B cell (primary cell): ENCODE results near the gene CDKN3. TPM values are rescaled to one million over a fixed set of nuclear protein-coding genes. Genes with fewer than 3 reads are reported as not detected.
A peak's percentile ranks its signal among the peaks of the same experiment; 100 is the strongest.

Experiments used
- ATAC-seq: fragments of 200-7000 bp; cut with Tn5 transposase; one replicate; pipeline ENCODE4 v1.10.0; 2021; ENCODE audit warnings: low read depth, mild to moderate bottlenecking, moderate number of reproducible peaks, moderate library complexity
- CTCF ChIA-PET: fragments of 350-600 bp; sonication (Branson Sonifier 250); formaldehyde crosslinking; loops from one replicate; lab custom pipeline; 2021; ENCODE audit warnings: antibody characterized with exemption, inconsistent platforms; lab: Charles Lee
- POLR2A ChIA-PET: fragments of 350-600 bp; sonication (Branson Sonifier 250); formaldehyde crosslinking; loops from one replicate; lab custom pipeline; 2021; ENCODE audit warnings: antibody characterized with exemption; lab: Charles Lee
- DNase-seq: peaks from one replicate; pipeline ENCODE4 v3.0.0; 2013
- H2AFZ ChIP-seq: 2 replicates; pipeline ENCODE4 v1.6.1; 2012; ENCODE audit warnings: mild to moderate bottlenecking, low read depth, low read length; ENCODE audit not compliant: insufficient read depth, poor library complexity, severe bottlenecking
- H3K27ac ChIP-seq, 2 donors: 1 replicate in 1 of 2; 2 replicates in 1 of 2; pipeline ENCODE4 v1.5.1; 2012 to 2013; ENCODE audit warnings: low read length in 2 of 2, mild to moderate bottlenecking in 2 of 2, moderate library complexity in 1 of 2
- H3K27me3 ChIP-seq, 4 experiments: fragments of 200-600 bp in 1 of 4; sonication (generic) in 1 of 4; replicated peaks in 1 of 4; 1 replicate in 2 of 4; 2 replicates in 2 of 4; pipeline versions ENCODE4 v1.6.1 to v1.7.0; 2013 to 2016; ENCODE audit warnings: low read length in 3 of 4, mild to moderate bottlenecking in 2 of 4, mixed read lengths in 1 of 4, moderate library complexity in 1 of 4; ENCODE audit not compliant: insufficient read depth in 4 of 4, control insufficient read depth in 3 of 4; ENCODE audit errors: control extremely low read depth in 1 of 4
- H3K36me3 ChIP-seq, 2 experiments: replicated peaks in 1 of 2; 1 replicate in 1 of 2; 2 replicates in 1 of 2; pipeline versions ENCODE4 v1.6.1 to v1.7.1; 2013; ENCODE audit warnings: low read length in 1 of 2; ENCODE audit not compliant: insufficient read depth in 2 of 2, control insufficient read depth in 1 of 2; ENCODE audit errors: control extremely low read depth in 1 of 2, extremely low read depth in 1 of 2
- H3K4me1 ChIP-seq, 2 donors: fragments of 200-600 bp in 1 of 2; sonication (generic) in 1 of 2; 1 replicate in 1 of 2; 2 replicates in 1 of 2; pipeline versions ENCODE4 v1.5.1 to v1.6.1; 2013 to 2017; ENCODE audit warnings: low read length in 2 of 2; ENCODE audit not compliant: control insufficient read depth in 2 of 2, insufficient read depth in 2 of 2
- H3K4me2 ChIP-seq: replicated peaks from 2 replicates; pipeline ENCODE3; 2012; ENCODE audit warnings: mild to moderate bottlenecking, low read depth, low read length; ENCODE audit not compliant: poor library complexity, severe bottlenecking
- H3K4me3 ChIP-seq, 5 experiments: fragments of 200-600 bp in 1 of 5; sonication (generic) in 1 of 5; 1 replicate in 3 of 5; 2 replicates in 2 of 5; pipeline versions ENCODE4 v1.5.1 to v1.7.0; 2011 to 2016; ENCODE audit warnings: low read length in 4 of 5, mild to moderate bottlenecking in 4 of 5, low read depth in 2 of 5, control low read depth in 1 of 5, moderate library complexity in 1 of 5; ENCODE audit not compliant: insufficient read depth in 1 of 5; ENCODE audit errors: control extremely low read depth in 1 of 5, extremely low read depth in 1 of 5
- H3K79me2 ChIP-seq: fragments of 200-600 bp; sonication (generic); one replicate; pipeline ENCODE4 v1.6.0; 2016; ENCODE audit warnings: low read length; ENCODE audit not compliant: control insufficient read depth, insufficient read depth
- H3K9ac ChIP-seq: fragments of 200-600 bp; sonication (generic); 2 replicates; pipeline ENCODE4 v1.6.1; 2017; ENCODE audit warnings: mild to moderate bottlenecking, low read length, moderate library complexity
- H3K9me3 ChIP-seq, 3 donors: one replicate each; pipeline versions ENCODE4 v1.6.1 to v1.7.1; 2013; ENCODE audit warnings: low read length in 2 of 3; ENCODE audit not compliant: control insufficient read depth in 2 of 3, insufficient read depth in 1 of 3; ENCODE audit errors: control extremely low read depth in 1 of 3
- H4K20me1 ChIP-seq: 2 replicates; pipeline ENCODE4 v1.6.0; 2012; ENCODE audit warnings: mild to moderate bottlenecking, low read length; ENCODE audit not compliant: insufficient read depth, control insufficient read depth, poor library complexity, severe bottlenecking
- H3K27ac Mint-ChIP-seq: one replicate; pipeline ENCODE4 v1.8.0; 2021; ENCODE audit warnings: mixed read lengths
- H3K27me3 Mint-ChIP-seq: one replicate; pipeline ENCODE4 v1.8.0; 2021; ENCODE audit warnings: mixed read lengths
- H3K4me1 Mint-ChIP-seq: one replicate; pipeline ENCODE4 v1.8.0; 2021; ENCODE audit warnings: mixed read lengths
- H3K4me3 Mint-ChIP-seq: one replicate; pipeline ENCODE4 v1.8.0; 2021; ENCODE audit warnings: mixed read lengths
- H3K9me3 Mint-ChIP-seq: one replicate; pipeline ENCODE4 v1.8.0; 2022; ENCODE audit warnings: mixed read lengths; ENCODE audit not compliant: insufficient read depth
- EZH2 ChIP-seq: IDR thresholded peaks from 2 replicates; pipeline ENCODE4 v1.6.1; 2012; ENCODE audit warnings: borderline replicate concordance, low read depth, mild to moderate bottlenecking, moderate library complexity, low read length; ENCODE audit not compliant: insufficient read depth, poor library complexity, severe bottlenecking
- WGBS: methylation state at CpG from one replicate; pipeline ENCODE4 v1.1.5; 2013; ENCODE audit warnings: missing lambda C conversion rate; ENCODE audit not compliant: insufficient coverage; 5-methylcytosine and 5-hydroxymethylcytosine counted together
- intact Hi-C: fragments of 100-400 bp; cut with micrococcal nuclease; formaldehyde crosslinking; loops from one replicate; pipeline ENCODE4 v1.10.0; 2022
- polyA plus RNA-seq: library from polyadenylated mRNA; depleted of rRNA; stranded (reverse); fragments of >200 nt; gene quantifications from 2 replicates; pipeline ENCODE4 v1.2.3, GENCODE V29; 2012
- total RNA-seq, 2 donors: library from RNA; stranded (reverse); fragments of 120-200 nt in 1 of 2; gene quantifications; 1 replicate in 1 of 2; 2 replicates in 1 of 2; pipeline versions ENCODE4 v1.2.3 to v1.2.4, GENCODE V29; 2013 to 2022
- TF ChIP-seq, protein P1 (sequence below): fragments of 200-600 bp; IDR thresholded peaks from one replicate; pipeline ENCODE4 v1.8.0; 2022; ENCODE audit warnings: antibody characterized with exemption, mild to moderate bottlenecking

Gene CDKN3
- total and polyA plus RNA-seq, 2 donors (not counting 1 experiment from before 2014, with no cell fraction given), result 0.42 to 1.0 TPM

DNA sequence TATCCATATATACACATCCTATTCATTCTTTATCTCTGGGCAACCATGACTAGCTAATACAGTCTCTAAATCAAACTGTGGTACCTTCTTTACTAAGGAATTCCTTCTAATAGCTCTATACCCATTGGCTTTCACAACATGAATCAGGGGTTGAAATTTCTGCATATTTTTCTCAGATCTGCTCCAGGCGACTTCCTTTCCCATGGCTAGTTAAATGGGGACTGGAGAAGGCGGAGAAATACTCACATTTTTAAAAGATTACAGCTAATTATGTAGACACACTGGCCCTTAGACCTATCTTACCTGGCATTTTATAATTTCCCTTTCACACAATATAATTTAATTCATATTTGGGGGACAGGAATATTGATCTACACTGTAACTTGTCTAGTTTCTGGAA is 1.1 kb upstream of the CDKN3 start:
- H3K9me3 Mint-ChIP-seq, result no peaks in the 10 kb centered on the region
- WGBS, result no CpG with 5 or more reads among the region's 2 CpGs
- no peaks in the 10 kb centered on the region for H3K36me3 ChIP-seq
- H2AFZ ChIP-seq, result no peak overlapping the region
- no peaks in the 10 kb centered on the region for H3K9me3 ChIP-seq
- intact Hi-C loops, result loop anchor here (1.0 to 10.0 kb wide), 9 partner anchors 15 to 1691 kb away; partner anchors contain the start of genes CGRRF1, CNIH1, GMFB and MAPK1IP1L
- H3K4me3 ChIP-seq, result no peak overlapping the region
- DNase-seq (no peak), ATAC-seq (no peak)
- TF ChIP-seq, protein P1, sequence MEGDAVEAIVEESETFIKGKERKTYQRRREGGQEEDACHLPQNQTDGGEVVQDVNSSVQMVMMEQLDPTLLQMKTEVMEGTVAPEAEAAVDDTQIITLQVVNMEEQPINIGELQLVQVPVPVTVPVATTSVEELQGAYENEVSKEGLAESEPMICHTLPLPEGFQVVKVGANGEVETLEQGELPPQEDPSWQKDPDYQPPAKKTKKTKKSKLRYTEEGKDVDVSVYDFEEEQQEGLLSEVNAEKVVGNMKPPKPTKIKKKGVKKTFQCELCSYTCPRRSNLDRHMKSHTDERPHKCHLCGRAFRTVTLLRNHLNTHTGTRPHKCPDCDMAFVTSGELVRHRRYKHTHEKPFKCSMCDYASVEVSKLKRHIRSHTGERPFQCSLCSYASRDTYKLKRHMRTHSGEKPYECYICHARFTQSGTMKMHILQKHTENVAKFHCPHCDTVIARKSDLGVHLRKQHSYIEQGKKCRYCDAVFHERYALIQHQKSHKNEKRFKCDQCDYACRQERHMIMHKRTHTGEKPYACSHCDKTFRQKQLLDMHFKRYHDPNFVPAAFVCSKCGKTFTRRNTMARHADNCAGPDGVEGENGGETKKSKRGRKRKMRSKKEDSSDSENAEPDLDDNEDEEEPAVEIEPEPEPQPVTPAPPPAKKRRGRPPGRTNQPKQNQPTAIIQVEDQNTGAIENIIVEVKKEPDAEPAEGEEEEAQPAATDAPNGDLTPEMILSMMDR, result no peak
- no peaks in the 10 kb centered on the region for H3K79me2 ChIP-seq
- no peak overlapping the region for H3K9ac ChIP-seq
- peaks cover 0 to 13% of the 10 kb centered on the region in 2 donors for H3K4me1 ChIP-seq
- no peak overlapping the region for H3K27ac Mint-ChIP-seq
- H3K27ac ChIP-seq, result no peak overlapping the region
- H3K4me3 Mint-ChIP-seq, result peak overlapping the region; percentile 41
- ChIA-PET CTCF (interaction anchor here (0.9 kb wide), 1 partner anchor 48 kb away, joined by 3 read pairs; no protein-coding TSS in a partner anchor), POLR2A (no interaction called here)
- H3K4me2 ChIP-seq, result no peak overlapping the region
- H3K27me3 Mint-ChIP-seq, result no peaks in the 10 kb centered on the region
- peaks cover 18% of the 10 kb centered on the region for H3K4me1 Mint-ChIP-seq
- no peaks in the 10 kb centered on the region for H3K27me3 ChIP-seq
- H4K20me1 ChIP-seq, result no peaks in the 10 kb centered on the region

DNA sequence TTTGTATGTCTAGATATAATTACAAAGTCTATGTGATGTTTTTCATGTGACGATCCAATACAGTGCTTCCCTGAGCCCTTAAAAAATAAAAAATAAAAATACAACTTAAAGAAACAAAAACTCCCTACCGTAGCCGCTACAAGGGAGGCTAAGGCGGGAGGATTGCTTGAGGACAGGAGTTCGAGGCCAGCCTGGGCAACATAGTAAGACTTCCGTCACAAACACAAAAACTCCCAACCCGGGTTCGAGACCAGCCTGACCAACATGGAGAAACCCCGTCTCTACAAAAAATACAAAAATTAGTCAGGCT is 669 bp upstream of the CDKN3 start:
- POLR2A ChIA-PET, result no interaction called here
- intact Hi-C loops, result loop anchor here (1.0 to 10.0 kb wide), 9 partner anchors 16 to 1691 kb away; partner anchors contain the start of genes CGRRF1, CNIH1, GMFB and MAPK1IP1L
- Histone ChIP-seq H3K36me3 (no peaks in the 10 kb centered on the region), H3K4me3 (peak overlapping the region; percentile 0 to 92 (median 63)), H3K27me3 (no peaks in the 10 kb centered on the region), H3K27ac (no peak overlapping the region), H3K79me2 (no peaks in the 10 kb centered on the region), H3K4me2 (peak overlapping the region; percentile 92), H3K9me3 (no peaks in the 10 kb centered on the region), H2AFZ (peak overlapping the region; percentile 97), H3K9ac (peak overlapping the region; percentile 82), H3K4me1 (peaks cover 0 to 13% of the 10 kb centered on the region in 2 donors), H4K20me1 (no peaks in the 10 kb centered on the region)
- Mint-ChIP-seq H3K27ac (no peak overlapping the region), H3K4me3 (peak overlapping the region; percentile 85), H3K9me3 (no peaks in the 10 kb centered on the region), H3K4me1 (peaks cover 18% of the 10 kb centered on the region), H3K27me3 (no peaks in the 10 kb centered on the region)
- no peak for TF ChIP-seq EZH2
- TF ChIP-seq, protein P1, result no peak
- no peak for ATAC-seq
- no peak for DNase-seq
- 66% methylated on average over 8 of the region's 9 CpGs for WGBS
- CTCF ChIA-PET, result interaction anchor here (0.6 to 1.2 kb wide), 2 partner anchors 46 to 207 kb away, joined by 3 read pairs; no protein-coding TSS in a partner anchor
